Measurements from ENCODE around the gene GNB1. TPM values are rescaled to one million over a fixed set of nuclear protein-coding genes. Genes with fewer than 3 reads are reported as not detected.

The GNB1 gene
- total and polyA plus RNA-seq, 9 of the 15 experiments (the other 6 are each of a cell fraction or from before 2014, with no cell fraction given): 34.3 to 388 (median 114) TPM

DNA sequence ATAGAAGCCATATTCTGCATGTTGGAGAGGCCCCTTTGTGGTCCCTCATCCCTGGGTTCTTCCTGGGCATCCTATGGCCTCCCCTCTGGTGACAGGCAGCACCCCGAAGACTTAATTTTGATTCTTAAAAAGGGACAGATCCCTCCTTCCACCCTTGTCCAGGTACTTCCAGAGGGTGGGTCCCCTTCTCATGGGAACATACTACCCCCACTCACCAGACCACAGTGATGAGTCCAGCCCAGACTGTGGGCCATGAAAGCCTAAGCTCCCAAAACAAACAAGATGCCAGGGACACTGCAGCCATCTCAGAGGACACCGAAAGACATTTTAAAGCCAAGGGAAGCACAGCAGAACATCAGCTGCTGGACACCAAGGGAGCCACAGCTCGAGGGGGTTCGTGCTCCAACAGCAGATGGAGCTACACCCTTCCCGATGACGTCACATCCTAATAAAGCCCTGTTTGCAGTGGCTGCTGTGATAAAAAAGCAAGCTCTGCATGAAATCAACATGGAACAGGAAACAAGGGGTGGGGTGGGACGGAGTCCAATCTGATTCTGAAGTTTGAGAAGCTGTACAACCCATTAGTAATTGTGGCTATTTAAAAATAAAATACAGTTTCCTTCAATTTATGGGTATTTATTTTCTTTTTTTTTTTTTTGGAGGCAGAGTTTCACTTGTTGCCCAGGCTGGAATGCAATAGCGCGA is 32.4 kb downstream of the GNB1 start:
- peak; percentile 87 for FAIRE-seq
- Histone ChIP-seq H3K9me3 (replicated peaks; ENCODE audit: control insufficient read depth, insufficient read depth, low read depth, low read length) (no peaks in the 10 kb centered on the region), H3K36me3 (ENCODE audit: control insufficient read depth, insufficient read depth, low read length) (peaks cover 31% of the 10 kb centered on the region), H2AFZ (ENCODE audit: low read depth, low read length) (no peak overlapping the region), H3K4me2 (ENCODE audit: insufficient read depth, low read length) (peak overlapping the region; percentile 9; the same call in 1 of the 2 replicates), H3K27ac (ENCODE audit: extremely low read depth, low read depth, low read length) (no peak overlapping the region; the same call in 2 of the 3 replicates), H3K27me3 (ENCODE audit: control insufficient read depth in 2 of 2, insufficient read depth in 2 of 2, low read length in 2 of 2) (no peaks in the 10 kb centered on the region), H3K4me3 (no peak overlapping the region), H3K4me1 (replicated peaks in 1 of 2; ENCODE audit: control insufficient read depth in 2 of 2, insufficient read depth in 2 of 2, low read length in 2 of 2) (peaks cover 22 to 24% of the 10 kb centered on the region in 2 experiments; a peak in 4 of 5 replicates), H3K79me2 (ENCODE audit: control insufficient read depth, insufficient read depth, low read length) (peaks cover 95% of the 10 kb centered on the region), H4K20me1 (replicated peaks; ENCODE audit: control insufficient read depth, insufficient read depth, low read length) (peaks cover 36% of the 10 kb centered on the region), H3K9ac (ENCODE audit: insufficient read depth in 1 of 2, low read depth in 2 of 2, low read length in 2 of 2) (no peak overlapping the region; a peak in 1 of 4 replicates), H3K9me1 (ENCODE audit: control insufficient read depth, insufficient read depth, low read length) (peaks cover 11% of the 10 kb centered on the region)
- BruUV-seq (replicated peaks): no TSS peak
- in situ Hi-C loops (cut with MboI): no loop called here
- 28% methylated on average over 9 of the region's 9 CpGs for WGBS (ENCODE audit: insufficient coverage, low coverage, missing lambda C conversion rate)
- DNase-seq (ENCODE audit: extremely low read depth in 1 of 4, low spot score in 3 of 4): peak; percentile 70 to 89 (median 78)
- POLR2A ChIA-PET: interaction anchor here (0.7 to 1.3 kb wide), 9 partner anchors 9 to 29 kb away, joined by 3 to 6 read pairs (median 4); no protein-coding TSS in a partner anchor
- CTCF ChIA-PET (ENCODE audit: low intra/inter-chr PET ratio): interaction anchor here (0.6 to 1.4 kb wide), 3 partner anchors 48 to 67 kb away, joined by 3 to 4 read pairs (median 4); no protein-coding TSS in a partner anchor
- ATAC-seq: peak; percentile 88
- intact Hi-C loops (cut with micrococcal nuclease): loop anchor here (2.0 kb wide), 1 partner anchor 48 kb away; no protein-coding TSS in a partner anchor
- TF ChIP-seq HMG20A (CRISPR knock-in tag; conservative IDR thresholded peaks at IDR 0.05) (no peak), HDAC6 (IDR thresholded peaks at IDR 0.05; ENCODE audit: low read depth, low read length) (no peak), DACH1 (IDR thresholded peaks at IDR 0.05; ENCODE audit: partially characterized antibody) (peak; percentile 89), BRD4 (IDR thresholded peaks at IDR 0.05) (no peak), PRPF4 (IDR thresholded peaks at IDR 0.05; ENCODE audit: insufficient read depth, low read depth, low read length, poor library complexity, severe bottlenecking) (no peak), DDX20 (tag; IDR thresholded peaks at IDR 0.05; ENCODE audit: low read depth) (no peak), SNRNP70 (optimal IDR thresholded peaks at IDR 0.05; ENCODE audit: low read depth, low read length) (no peak), SIN3B (IDR thresholded peaks at IDR 0.05; ENCODE audit: low read depth) (no peak), NFXL1 (CRISPR knock-in tag; IDR thresholded peaks at IDR 0.05) (no peak), KLF16 (IDR thresholded peaks at IDR 0.05) (no peak), PBX2 (CRISPR knock-in tag; IDR thresholded peaks at IDR 0.05; ENCODE audit: low read depth) (no peak), PBX2 (tag; conservative IDR thresholded peaks at IDR 0.05; ENCODE audit: low read depth) (no peak), RBM39 (optimal IDR thresholded peaks at IDR 0.05; ENCODE audit: low read depth, low read length) (no peak)
- TF ChIP-seq, protein P1, sequence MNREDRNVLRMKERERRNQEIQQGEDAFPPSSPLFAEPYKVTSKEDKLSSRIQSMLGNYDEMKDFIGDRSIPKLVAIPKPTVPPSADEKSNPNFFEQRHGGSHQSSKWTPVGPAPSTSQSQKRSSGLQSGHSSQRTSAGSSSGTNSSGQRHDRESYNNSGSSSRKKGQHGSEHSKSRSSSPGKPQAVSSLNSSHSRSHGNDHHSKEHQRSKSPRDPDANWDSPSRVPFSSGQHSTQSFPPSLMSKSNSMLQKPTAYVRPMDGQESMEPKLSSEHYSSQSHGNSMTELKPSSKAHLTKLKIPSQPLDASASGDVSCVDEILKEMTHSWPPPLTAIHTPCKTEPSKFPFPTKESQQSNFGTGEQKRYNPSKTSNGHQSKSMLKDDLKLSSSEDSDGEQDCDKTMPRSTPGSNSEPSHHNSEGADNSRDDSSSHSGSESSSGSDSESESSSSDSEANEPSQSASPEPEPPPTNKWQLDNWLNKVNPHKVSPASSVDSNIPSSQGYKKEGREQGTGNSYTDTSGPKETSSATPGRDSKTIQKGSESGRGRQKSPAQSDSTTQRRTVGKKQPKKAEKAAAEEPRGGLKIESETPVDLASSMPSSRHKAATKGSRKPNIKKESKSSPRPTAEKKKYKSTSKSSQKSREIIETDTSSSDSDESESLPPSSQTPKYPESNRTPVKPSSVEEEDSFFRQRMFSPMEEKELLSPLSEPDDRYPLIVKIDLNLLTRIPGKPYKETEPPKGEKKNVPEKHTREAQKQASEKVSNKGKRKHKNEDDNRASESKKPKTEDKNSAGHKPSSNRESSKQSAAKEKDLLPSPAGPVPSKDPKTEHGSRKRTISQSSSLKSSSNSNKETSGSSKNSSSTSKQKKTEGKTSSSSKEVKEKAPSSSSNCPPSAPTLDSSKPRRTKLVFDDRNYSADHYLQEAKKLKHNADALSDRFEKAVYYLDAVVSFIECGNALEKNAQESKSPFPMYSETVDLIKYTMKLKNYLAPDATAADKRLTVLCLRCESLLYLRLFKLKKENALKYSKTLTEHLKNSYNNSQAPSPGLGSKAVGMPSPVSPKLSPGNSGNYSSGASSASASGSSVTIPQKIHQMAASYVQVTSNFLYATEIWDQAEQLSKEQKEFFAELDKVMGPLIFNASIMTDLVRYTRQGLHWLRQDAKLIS (CRISPR knock-in tag; IDR thresholded peaks at IDR 0.05): no peak
